PC-9 (cell line): ENCODE results near the gene DUSP14. TPM values are rescaled to one million over a fixed set of nuclear protein-coding genes. Genes with fewer than 3 reads are reported as not detected.
A peak's percentile ranks its signal among the peaks of the same experiment; 100 is the strongest.

Experiments used
- BruUV-seq: library from RNA; stranded (reverse); fragments of 400-500 nt; replicated peaks from 2 replicates; lab custom pipeline; 2021; lab: Mats Ljungman, UMichigan
- CTCF ChIA-PET: fragments of 300-600 bp; sonication (Branson Sonifier 250); formaldehyde crosslinking; loops from one replicate; lab custom pipeline; 2022; ENCODE audit warnings: antibody characterized with exemption; lab: Charles Lee
- POLR2A ChIA-PET: fragments of 300-600 bp; sonication (Branson Sonifier 250); formaldehyde crosslinking; loops from one replicate; lab custom pipeline; 2022; ENCODE audit warnings: antibody characterized with exemption; ENCODE audit not compliant: unreplicated experiment; lab: Charles Lee
- DNase-seq, 2 experiments: peaks; one replicate each; pipeline versions ENCODE4 v3.0.0 to v3.0.0-alpha.2; 2015 to 2022; ENCODE audit warnings: mixed read lengths in 1 of 2
- H2AFZ ChIP-seq: fragments of 200-600 bp; sonication (generic); 2 replicates; pipeline ENCODE4 v1.8.1; 2017; ENCODE audit warnings: antibody characterized with exemption
- H3F3A ChIP-seq: fragments of 200-600 bp; sonication (generic); 2 replicates; pipeline ENCODE4 v1.8.1; 2017; ENCODE audit warnings: antibody characterized with exemption, mild to moderate bottlenecking, low read depth; ENCODE audit not compliant: insufficient read depth
- H3K27ac ChIP-seq: fragments of 200-600 bp; sonication (generic); 2 replicates; pipeline ENCODE4 v1.6.1; 2016; ENCODE audit warnings: mixed run types
- H3K27me3 ChIP-seq: fragments of 200-600 bp; sonication (generic); 2 replicates; pipeline ENCODE4 v1.6.1; 2016; ENCODE audit warnings: low read depth, mixed run types; ENCODE audit not compliant: insufficient read depth
- H3K36me3 ChIP-seq: fragments of 200-600 bp; sonication (generic); 2 replicates; pipeline ENCODE4 v1.6.1; 2016; ENCODE audit warnings: low read depth, mixed run types
- H3K4me1 ChIP-seq: fragments of 200-600 bp; sonication (generic); replicated peaks from 2 replicates; pipeline ENCODE4 v1.6.1; 2016; ENCODE audit warnings: mixed run types; ENCODE audit not compliant: insufficient read depth
- H3K4me2 ChIP-seq: fragments of 200-600 bp; sonication (generic); 2 replicates; pipeline ENCODE4 v1.6.1; 2017; ENCODE audit warnings: mixed run types
- H3K4me3 ChIP-seq: fragments of 200-600 bp; sonication (generic); 2 replicates; pipeline ENCODE4 v1.6.1; 2016; ENCODE audit warnings: mixed run types
- H3K79me2 ChIP-seq: fragments of 200-600 bp; sonication (generic); 2 replicates; pipeline ENCODE4 v1.6.1; 2017; ENCODE audit warnings: low read depth, mixed run types
- H3K9me2 ChIP-seq: fragments of 200-600 bp; sonication (generic); 2 replicates; pipeline ENCODE4 v1.8.1; 2017; ENCODE audit warnings: mild to moderate bottlenecking; ENCODE audit not compliant: insufficient read depth
- H3K9me3 ChIP-seq: fragments of 200-600 bp; sonication (generic); 2 replicates; pipeline ENCODE4 v1.8.1; 2016; ENCODE audit warnings: low read depth; ENCODE audit not compliant: insufficient read depth
- H4K20me1 ChIP-seq: fragments of 200-600 bp; sonication (generic); 2 replicates; pipeline ENCODE4 v1.8.1; 2017; ENCODE audit not compliant: insufficient read depth
- EZH2 ChIP-seq: fragments of 200-600 bp; sonication (generic); IDR thresholded peaks from 2 replicates; pipeline ENCODE4 v1.8.0; 2017; ENCODE audit warnings: antibody characterized with exemption, low read depth
- intact Hi-C: fragments of 100-400 bp; cut with micrococcal nuclease; formaldehyde crosslinking; loops from one replicate; pipeline ENCODE4 v1.10.0; 2022; ENCODE audit not compliant: unreplicated experiment
- total RNA-seq: library from RNA; stranded (reverse); gene quantifications from 2 replicates; pipeline ENCODE4 v1.2.3, GENCODE V29; 2021
- TF ChIP-seq, protein P1 (sequence below): fragments of 200-600 bp; sonication (generic); conservative IDR thresholded peaks from 2 replicates; pipeline ENCODE4 v1.6.1; 2017; ENCODE audit warnings: mixed run types, antibody characterized with exemption, mild to moderate bottlenecking, moderate library complexity

The DUSP14 gene
- total RNA-seq, 1 experiment from 2014 or later, result 23.3 TPM

DNA sequence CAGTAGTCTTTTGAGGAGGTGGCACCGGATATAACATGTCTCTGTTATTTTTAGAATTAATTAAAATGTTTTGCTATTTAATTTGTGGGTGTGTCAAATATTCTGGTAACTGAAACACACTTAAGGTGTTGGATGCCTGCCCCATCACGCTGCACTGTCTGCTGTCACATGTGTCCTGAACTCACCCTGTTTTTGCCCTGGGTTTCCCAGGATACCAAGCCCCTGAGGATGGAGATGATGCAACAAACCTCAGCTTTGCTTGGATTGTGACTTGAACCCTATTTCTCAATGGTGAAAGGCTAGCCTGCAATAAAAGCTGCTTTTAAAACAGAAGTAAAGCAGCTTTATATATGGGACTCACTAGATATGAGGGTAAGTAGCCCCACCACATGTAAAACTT is 11.5 kb upstream of the DUSP14 start:
- H3K36me3 ChIP-seq, result peaks cover 7% of the 10 kb centered on the region; the same call in 1 of the 2 replicates
- intact Hi-C loops, result no loop called here
- CTCF ChIA-PET, result no interaction called here
- H3K27me3 ChIP-seq, result no peaks in the 10 kb centered on the region
- no peak overlapping the region for H3K4me2 ChIP-seq
- DNase-seq, result no peak
- H3K4me1 ChIP-seq, result peaks cover 52% of the 10 kb centered on the region
- POLR2A ChIA-PET, result no interaction called here
- H3K9me3 ChIP-seq, result no peaks in the 10 kb centered on the region
- H3K79me2 ChIP-seq, result no peaks in the 10 kb centered on the region; the same call in 1 of the 2 replicates
- H3F3A ChIP-seq, result peaks cover 41% of the 10 kb centered on the region
- H3K9me2 ChIP-seq, result no peaks in the 10 kb centered on the region
- no peak overlapping the region for H3K4me3 ChIP-seq
- H3K27ac ChIP-seq, result peak overlapping the region; percentile 95
- no peak overlapping the region for H2AFZ ChIP-seq
- H4K20me1 ChIP-seq, result no peaks in the 10 kb centered on the region
- TF ChIP-seq EZH2, result no peak
- TF ChIP-seq, protein P1, sequence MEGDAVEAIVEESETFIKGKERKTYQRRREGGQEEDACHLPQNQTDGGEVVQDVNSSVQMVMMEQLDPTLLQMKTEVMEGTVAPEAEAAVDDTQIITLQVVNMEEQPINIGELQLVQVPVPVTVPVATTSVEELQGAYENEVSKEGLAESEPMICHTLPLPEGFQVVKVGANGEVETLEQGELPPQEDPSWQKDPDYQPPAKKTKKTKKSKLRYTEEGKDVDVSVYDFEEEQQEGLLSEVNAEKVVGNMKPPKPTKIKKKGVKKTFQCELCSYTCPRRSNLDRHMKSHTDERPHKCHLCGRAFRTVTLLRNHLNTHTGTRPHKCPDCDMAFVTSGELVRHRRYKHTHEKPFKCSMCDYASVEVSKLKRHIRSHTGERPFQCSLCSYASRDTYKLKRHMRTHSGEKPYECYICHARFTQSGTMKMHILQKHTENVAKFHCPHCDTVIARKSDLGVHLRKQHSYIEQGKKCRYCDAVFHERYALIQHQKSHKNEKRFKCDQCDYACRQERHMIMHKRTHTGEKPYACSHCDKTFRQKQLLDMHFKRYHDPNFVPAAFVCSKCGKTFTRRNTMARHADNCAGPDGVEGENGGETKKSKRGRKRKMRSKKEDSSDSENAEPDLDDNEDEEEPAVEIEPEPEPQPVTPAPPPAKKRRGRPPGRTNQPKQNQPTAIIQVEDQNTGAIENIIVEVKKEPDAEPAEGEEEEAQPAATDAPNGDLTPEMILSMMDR, result no peak
- no TSS peak for BruUV-seq

DNA sequence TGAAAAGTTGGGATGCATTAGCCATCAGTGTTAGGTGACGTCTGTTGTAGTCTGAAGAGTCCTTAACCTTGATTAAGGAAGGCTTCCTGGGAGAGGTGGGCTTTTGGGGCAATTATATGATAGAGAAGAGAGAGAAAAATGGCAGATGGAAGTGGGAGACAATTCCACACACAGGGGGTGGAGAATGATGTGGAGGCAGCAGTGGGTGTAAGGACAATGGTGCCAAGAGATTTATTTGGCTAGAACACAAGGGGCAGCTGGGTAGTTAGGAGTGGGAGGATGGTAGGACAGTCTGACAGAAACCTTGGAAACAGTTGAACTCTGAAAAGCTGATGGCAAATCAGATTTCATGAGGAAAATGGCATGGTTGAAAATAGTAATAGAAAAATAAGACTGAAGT is 10.7 kb upstream of the DUSP14 start:
- ChIA-PET POLR2A (no interaction called here), CTCF (no interaction called here)
- no TSS peak for BruUV-seq
- no peak for DNase-seq
- intact Hi-C loops, result no loop called here
- no peak overlapping the region for H3K4me2 ChIP-seq
- no peak overlapping the region for H3K4me3 ChIP-seq
- peaks cover 7% of the 10 kb centered on the region; the same call in 1 of the 2 replicates for H3K36me3 ChIP-seq
- no peaks in the 10 kb centered on the region for H3K9me2 ChIP-seq
- H3K79me2 ChIP-seq, result no peaks in the 10 kb centered on the region; the same call in 1 of the 2 replicates
- no peaks in the 10 kb centered on the region for H4K20me1 ChIP-seq
- H3F3A ChIP-seq, result peaks cover 49% of the 10 kb centered on the region
- peak overlapping the region; percentile 95; the same call in 1 of the 2 replicates for H3K27ac ChIP-seq
- H3K27me3 ChIP-seq, result no peaks in the 10 kb centered on the region
- peaks cover 59% of the 10 kb centered on the region for H3K4me1 ChIP-seq
- TF ChIP-seq, protein P1, result no peak
- no peak for TF ChIP-seq EZH2
- H3K9me3 ChIP-seq, result no peaks in the 10 kb centered on the region
- H2AFZ ChIP-seq, result no peak overlapping the region

DNA sequence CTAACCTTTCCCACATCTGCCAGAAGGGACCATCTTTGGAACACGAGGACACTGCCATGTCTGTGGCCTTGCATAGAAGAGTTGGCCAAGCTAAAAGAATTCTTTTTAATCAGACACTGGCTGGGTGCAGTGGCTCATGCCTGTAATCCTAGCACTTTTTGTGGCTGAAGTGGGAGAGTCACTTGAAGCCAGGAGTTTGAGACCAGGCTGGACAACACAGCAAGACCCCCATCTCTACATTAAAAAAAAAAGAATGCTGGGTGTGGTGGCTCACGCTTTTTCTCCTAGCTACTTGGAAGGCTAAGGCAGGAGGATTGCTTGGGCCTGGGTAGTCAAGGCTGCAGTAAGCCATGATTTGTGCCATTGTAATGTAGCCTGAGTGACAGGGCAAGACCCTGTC is 9.3 kb upstream of the DUSP14 start:
- H3K27ac ChIP-seq, result no peak overlapping the region
- intact Hi-C loops, result no loop called here
- H4K20me1 ChIP-seq, result no peaks in the 10 kb centered on the region
- H3K79me2 ChIP-seq, result no peaks in the 10 kb centered on the region; the same call in 1 of the 2 replicates
- ChIA-PET POLR2A (no interaction called here), CTCF (no interaction called here)
- H3F3A ChIP-seq, result peaks cover 38% of the 10 kb centered on the region
- no peaks in the 10 kb centered on the region for H3K27me3 ChIP-seq
- H3K4me2 ChIP-seq, result no peak overlapping the region
- no peak overlapping the region for H2AFZ ChIP-seq
- TF ChIP-seq, protein P1, result no peak
- TF ChIP-seq EZH2, result no peak
- DNase-seq, result no peak
- H3K4me3 ChIP-seq, result no peak overlapping the region
- no peaks in the 10 kb centered on the region for H3K9me2 ChIP-seq
- H3K9me3 ChIP-seq, result no peaks in the 10 kb centered on the region
- BruUV-seq, result no TSS peak
- peaks cover 7% of the 10 kb centered on the region; the same call in 1 of the 2 replicates for H3K36me3 ChIP-seq
- peaks cover 48% of the 10 kb centered on the region for H3K4me1 ChIP-seq
